Activated CD8-positive, alpha-beta memory T cell treated with anti-CD3 and anti-CD28 coated beads for 36 hours (primary cell): ENCODE data around the gene FBXL20. TPM values are rescaled to one million over a fixed set of nuclear protein-coding genes. Genes with fewer than 3 reads are reported as not detected.

Experiments used
- CTCF ChIA-PET: fragments of 350-600 bp; sonication (Branson Sonifier 250); formaldehyde crosslinking; loops from one replicate; lab custom pipeline; 2021; ENCODE audit warnings: antibody characterized with exemption; lab: Charles Lee
- POLR2A ChIA-PET: fragments of 350-600 bp; sonication (Branson Sonifier 250); formaldehyde crosslinking; loops from one replicate; lab custom pipeline; 2021; ENCODE audit warnings: antibody characterized with exemption; lab: Charles Lee
- total RNA-seq, 2 experiments: library from RNA; stranded (reverse); gene quantifications; one replicate each; pipeline ENCODE4 v1.2.3, GENCODE V29; 2021

FBXL20 gene
- total RNA-seq, 2 experiments from 2014 or later, result 24.9 to 25.2 TPM

DNA sequence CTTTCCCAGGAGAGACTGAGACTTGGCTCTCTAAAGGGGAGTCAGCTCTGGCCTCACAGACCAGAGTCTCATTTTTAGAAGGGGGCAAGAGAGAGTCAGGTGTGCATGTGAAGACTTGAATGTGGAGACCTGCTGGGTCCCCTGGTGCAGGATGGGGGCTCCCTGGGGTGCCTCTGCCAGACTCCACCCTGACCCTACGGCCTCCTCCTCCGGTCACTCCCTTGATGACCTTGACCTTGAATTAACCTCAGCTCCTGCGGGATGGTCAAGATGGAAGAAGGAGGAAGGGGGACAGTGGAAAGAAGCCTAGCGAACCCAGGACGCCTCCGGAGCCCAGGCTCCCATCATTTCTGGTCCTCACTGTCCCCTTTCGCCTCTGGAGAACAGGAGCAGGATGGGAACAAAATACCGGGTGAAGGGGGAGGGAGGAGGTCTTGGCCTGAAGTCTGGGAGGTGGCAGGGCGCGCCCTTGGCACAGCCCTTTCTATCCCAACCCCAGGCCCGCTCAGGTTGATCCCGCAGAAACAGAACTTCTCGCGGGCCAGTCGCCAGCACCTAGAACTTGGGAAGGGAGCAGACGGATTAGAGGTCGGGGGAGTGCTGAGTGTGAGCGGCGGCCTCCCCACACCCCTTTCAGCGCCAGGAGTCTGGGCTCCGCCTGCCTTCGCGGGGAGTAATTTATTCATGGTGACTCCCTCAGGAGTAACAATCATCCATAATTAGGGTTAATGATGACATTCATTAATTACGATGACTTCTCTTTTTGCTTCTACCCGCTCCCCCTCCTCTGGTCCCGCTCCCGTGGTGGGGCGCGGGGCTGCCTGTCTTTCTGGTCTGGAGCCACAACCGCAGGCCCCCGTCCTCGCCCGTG is 177.3 kb downstream of the FBXL20 start:
- CTCF ChIA-PET, result interaction anchor here (0.8 to 2.5 kb wide), 2 partner anchors 12 to 21 kb away, joined by 4 to 7 read pairs; no protein-coding TSS in a partner anchor
- POLR2A ChIA-PET, result interaction anchor here (0.6 kb wide), 1 partner anchor 797 kb away, joined by 4 read pairs; no protein-coding TSS in a partner anchor

DNA sequence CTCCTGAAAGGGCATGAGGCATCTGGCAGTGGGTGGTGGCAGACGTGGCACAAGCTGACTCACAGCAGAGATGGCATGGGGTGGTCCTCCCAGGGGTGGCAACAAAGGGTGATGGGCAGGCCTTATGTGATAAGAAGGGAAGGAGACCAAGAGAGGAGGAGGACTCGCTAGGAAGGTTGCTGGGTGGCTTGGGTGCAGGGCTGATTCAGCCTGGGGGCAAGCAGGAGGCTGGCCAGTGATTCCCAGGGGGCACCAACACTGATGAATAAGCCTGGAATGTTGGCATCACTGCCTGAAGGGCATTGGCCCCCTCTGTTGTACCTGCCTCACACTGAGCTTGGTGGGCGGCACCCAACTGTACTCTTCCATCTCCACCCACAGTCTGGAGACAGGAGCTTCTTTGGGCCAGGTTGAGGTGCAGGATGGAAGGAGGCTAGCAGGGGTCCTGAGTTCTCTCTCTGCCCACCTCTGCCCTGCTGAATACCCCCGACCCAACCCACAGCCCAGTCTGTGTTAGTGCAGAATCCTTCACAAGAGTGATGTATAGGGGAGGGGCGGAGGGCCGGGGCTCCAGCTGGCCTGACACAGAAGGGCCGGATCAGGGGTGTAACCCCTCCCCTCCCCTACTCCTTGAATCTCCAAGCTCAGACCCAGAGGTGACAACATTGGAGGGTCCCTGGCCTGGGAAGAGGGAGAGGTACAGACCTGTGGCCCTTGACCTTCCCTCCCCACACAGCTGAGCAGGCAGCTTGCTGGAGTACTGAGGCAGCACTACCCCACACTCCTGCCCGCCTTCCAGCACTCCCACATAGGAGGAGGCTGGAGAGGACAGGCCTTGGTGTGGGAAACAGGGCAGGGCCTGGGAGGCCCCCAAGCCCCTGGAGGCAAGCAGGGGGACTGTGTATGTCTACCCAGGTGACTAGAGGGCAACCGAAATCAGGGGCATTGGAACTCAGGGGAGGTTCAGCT is 178.3 kb downstream of the FBXL20 start:
- POLR2A ChIA-PET, result interaction anchor here (0.5 to 0.6 kb wide), 2 partner anchors 243 to 796 kb away, joined by 3 to 4 read pairs; no protein-coding TSS in a partner anchor
- CTCF ChIA-PET, result interaction anchor here (0.8 to 2.5 kb wide), 2 partner anchors 13 to 22 kb away, joined by 4 to 7 read pairs; no protein-coding TSS in a partner anchor

GRCh38 chr17:39222151-39222550 is 179.3 kb downstream of the FBXL20 start:
- CTCF ChIA-PET, result interaction anchor here (1.2 to 2.5 kb wide), 2 partner anchors 14 to 23 kb away, joined by 3 to 7 read pairs; no protein-coding TSS in a partner anchor
- POLR2A ChIA-PET, result no interaction called here

DNA sequence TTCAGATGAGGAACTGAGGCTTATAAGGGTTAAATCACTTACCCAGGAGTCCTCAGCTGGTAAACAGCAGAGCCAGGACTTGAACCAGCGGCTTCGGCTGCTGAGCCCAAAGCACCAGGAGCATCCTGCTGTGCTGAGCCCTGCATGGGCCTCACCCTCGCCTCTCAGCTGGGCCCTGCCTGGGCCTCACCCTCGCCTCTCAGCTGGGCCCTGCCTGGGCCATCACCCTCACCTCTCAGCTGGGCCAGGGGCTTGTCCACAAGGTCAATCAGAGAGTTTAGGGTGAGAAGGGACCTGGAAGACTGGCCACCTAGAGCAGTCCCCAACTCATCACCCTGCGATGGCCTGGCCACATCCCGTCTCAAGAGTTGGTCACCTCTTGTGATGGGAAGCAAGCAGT is 179.9 kb downstream of the FBXL20 start:
- CTCF ChIA-PET, result interaction anchor here (1.1 to 1.2 kb wide), 2 partner anchors 9 to 24 kb away, joined by 3 to 4 read pairs; no protein-coding TSS in a partner anchor
- POLR2A ChIA-PET, result no interaction called here

DNA sequence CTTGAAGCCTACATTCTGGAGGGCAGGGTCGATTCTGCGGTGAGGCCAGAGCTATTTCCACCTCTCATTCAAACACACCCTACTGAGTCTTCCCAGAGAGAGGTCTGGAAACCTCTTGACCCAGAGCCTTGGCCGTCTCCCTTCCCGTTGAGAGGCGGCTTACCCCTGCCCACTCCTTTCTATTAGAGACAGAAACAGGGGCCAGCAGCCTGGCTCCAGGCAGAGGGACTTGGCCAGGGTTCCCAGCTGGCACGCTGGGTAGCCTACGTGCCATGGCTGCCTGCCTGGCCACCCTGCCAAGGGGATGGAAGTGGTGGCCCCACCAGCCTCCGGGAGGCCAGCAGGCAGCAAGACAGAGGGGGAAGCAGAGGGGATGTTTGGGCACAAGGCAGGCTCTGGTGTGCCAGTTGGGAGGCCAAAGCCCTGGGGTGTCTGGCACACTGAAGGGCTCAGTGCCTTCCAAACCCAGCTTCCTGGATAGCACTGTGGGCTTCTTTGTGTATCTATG is 181.7 kb downstream of the FBXL20 start:
- POLR2A ChIA-PET, result no interaction called here
- CTCF ChIA-PET, result interaction anchor here (0.9 kb wide), 1 partner anchor 25 kb away, joined by 3 read pairs; no protein-coding TSS in a partner anchor

DNA sequence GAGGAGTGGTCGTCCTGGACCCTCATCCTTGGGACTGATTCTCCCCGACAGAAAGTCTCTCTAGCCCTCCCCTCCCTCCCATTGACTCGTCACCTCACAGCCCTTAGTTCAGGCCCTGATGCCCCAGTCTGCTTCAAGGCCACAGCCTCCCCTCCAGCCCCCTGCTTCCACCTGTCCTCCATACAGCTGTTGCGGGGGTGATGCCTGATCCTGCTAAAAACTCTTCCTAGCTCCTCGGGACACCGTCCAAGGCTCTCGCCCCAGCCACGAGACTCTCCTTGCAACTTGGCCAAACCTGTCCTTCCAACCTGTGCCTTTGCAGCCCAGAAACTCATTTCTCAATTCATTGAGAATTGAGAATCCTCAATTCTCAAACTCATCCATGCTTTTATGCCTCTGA is 182.5 kb downstream of the FBXL20 start:
- ChIA-PET CTCF (interaction anchor here (0.7 to 2.0 kb wide), 3 partner anchors 12 to 17 kb away, joined by 3 to 8 read pairs (median 3); no protein-coding TSS in a partner anchor), POLR2A (no interaction called here)

- ChIA-PET CTCF (interaction anchor here (1.4 to 2.0 kb wide), 2 partner anchors 13 to 18 kb away, joined by 3 to 8 read pairs; no protein-coding TSS in a partner anchor), POLR2A (no interaction called here)
Measured at GRCh38 chr17:39217734-39218369, 183.6 kb downstream of the FBXL20 start.

GRCh38 chr17:39213852-39214251 is 187.6 kb downstream of the FBXL20 start:
- CTCF ChIA-PET, result no interaction called here

GRCh38 chr17:39212841-39213480 is 188.5 kb downstream of the FBXL20 start:
- CTCF ChIA-PET, result no interaction called here
- POLR2A ChIA-PET, result no interaction called here

More at GRCh38 chr17:39213852-39214251, 187.6 kb downstream of the FBXL20 start:
- POLR2A ChIA-PET, result no interaction called here

- POLR2A ChIA-PET, result no interaction called here
- CTCF ChIA-PET, result interaction anchor here (0.6 to 1.4 kb wide), 2 partner anchors 11 to 32 kb away, joined by 4 to 5 read pairs; no protein-coding TSS in a partner anchor
Measured at GRCh38 chr17:39212195-39212810, 189.1 kb downstream of the FBXL20 start.

DNA sequence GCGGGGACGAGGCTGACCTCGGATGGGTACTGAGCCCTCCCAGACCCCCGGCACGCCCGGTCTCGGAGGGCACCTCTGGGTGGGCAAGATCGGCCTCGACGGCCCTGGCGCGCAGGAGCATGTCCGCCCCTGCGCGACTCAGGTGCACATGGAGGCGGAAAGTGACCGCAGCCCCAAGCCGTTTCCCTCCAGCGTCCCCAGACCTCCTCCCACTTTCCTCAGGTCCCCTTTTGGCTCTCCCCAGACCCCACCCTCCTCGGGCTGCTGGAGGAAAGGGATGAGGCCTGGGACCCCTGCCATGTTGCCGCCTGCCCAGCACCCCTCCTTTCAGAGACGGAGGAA is 191.4 kb downstream of the FBXL20 start:
- POLR2A ChIA-PET, result interaction anchor here (1.8 kb wide), 1 partner anchor 10 kb away, joined by 7 read pairs; the partner anchor contains the start of gene RPL19

DNA sequence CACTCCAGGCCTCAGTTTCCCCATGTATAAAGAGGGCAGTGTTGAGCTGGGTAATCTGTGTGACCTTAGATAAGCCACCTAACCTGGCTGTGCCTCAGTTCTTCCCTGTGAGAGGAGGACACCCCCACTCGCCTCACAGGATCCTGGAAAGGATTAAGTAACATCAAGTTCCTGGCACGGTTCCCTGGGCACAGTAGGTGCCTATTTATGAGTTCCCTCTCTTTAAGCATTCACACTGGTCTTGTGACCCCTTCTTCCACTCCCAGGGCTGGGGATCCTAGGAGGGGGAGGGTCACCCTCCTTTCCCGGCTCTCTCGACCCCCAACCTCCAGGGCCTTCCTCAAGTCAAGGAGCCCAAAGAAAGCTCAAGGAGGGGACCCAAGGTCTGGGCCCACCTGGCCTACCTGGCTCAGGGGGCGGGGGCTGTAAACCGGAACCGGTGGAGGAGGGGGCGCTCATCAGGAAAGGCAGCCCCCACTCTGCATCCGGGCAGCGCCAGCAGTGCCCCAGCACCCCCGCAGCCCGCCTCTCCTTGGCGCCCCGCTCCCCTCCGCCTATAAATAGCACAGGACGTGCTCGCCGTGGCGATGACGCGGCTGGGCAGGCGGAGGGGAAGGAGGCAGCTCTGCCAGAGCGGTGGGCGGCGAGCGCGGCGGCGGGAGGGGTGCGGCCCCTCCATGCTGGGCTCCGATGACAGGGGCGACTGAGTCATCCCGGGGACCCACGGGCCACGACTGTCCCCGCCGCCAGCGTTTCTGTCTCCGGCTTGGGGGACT is 191.9 kb downstream of the FBXL20 start:
- CTCF ChIA-PET, result interaction anchor here (1.1 to 10.6 kb wide), 3 partner anchors 27 to 45 kb away, joined by 4 to 205 read pairs (median 65); no protein-coding TSS in a partner anchor
- POLR2A ChIA-PET, result interaction anchor here (1.8 kb wide), 1 partner anchor 10 kb away, joined by 7 read pairs; the partner anchor contains the start of gene RPL19

More for the DNA sequence above, 191.4 kb downstream of the FBXL20 start:
- CTCF ChIA-PET, result interaction anchor here (10.6 kb wide), 1 partner anchor 26 kb away, joined by 205 read pairs; no protein-coding TSS in a partner anchor

GRCh38 chr17:39208893-39209292 is 192.5 kb downstream of the FBXL20 start:
- ChIA-PET CTCF (interaction anchor here (1.1 to 10.6 kb wide), 3 partner anchors 27 to 44 kb away, joined by 4 to 205 read pairs (median 65); no protein-coding TSS in a partner anchor), POLR2A (interaction anchor here (1.8 kb wide), 1 partner anchor 9 kb away, joined by 7 read pairs; the partner anchor contains the start of gene RPL19)

DNA sequence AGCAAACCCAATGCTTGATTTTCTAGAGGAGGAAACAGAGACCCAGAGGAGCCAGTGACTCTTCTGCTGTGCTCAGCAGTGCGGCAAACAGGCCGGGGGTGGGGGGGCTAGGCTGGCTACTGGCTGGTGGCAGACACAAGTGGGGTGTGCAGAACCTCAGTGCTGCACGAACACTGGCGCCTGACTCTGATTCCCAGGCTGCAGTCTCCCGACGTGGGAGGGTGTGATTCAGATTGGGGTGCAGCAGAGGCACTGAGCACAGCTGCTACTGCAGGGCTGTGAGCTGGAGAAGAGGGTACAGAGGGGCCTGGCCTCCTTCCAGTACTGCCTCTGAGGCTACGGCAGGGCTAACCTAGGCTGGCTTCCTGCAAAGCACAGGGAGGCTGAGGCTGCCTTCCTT is 193.3 kb downstream of the FBXL20 start:
- CTCF ChIA-PET, result interaction anchor here (2.0 to 10.6 kb wide), 4 partner anchors 12 to 44 kb away, joined by 6 to 205 read pairs (median 36); no protein-coding TSS in a partner anchor
- POLR2A ChIA-PET, result no interaction called here

GRCh38 chr17:39205112-39205526 is 196.3 kb downstream of the FBXL20 start:
- POLR2A ChIA-PET, result interaction anchor here (0.6 to 1.6 kb wide), 3 partner anchors 30 to 247 kb away, joined by 3 read pairs; no protein-coding TSS in a partner anchor
- CTCF ChIA-PET, result interaction anchor here (0.6 to 10.6 kb wide), 3 partner anchors 31 to 60 kb away, joined by 3 to 205 read pairs (median 65); no protein-coding TSS in a partner anchor

DNA sequence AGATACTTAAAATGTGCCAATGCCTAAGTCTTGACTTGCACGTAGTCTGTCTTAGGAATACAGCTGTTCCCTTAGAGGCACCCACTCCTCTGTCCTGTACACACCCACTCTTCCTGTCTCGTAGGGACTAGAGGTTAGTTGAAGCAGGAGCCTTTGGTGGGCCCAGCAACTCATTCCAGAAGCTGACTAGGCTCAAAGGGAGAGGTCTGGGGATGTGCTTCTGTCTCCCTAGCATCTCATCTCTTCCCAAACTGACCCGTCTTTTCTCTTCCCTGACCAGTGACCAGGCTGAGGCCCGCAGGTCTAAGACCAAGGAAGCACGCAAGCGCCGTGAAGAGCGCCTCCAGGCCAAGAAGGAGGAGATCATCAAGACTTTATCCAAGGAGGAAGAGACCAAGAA is 197.2 kb downstream of the FBXL20 start:
- POLR2A ChIA-PET, result no interaction called here
- CTCF ChIA-PET, result interaction anchor here (1.0 to 10.6 kb wide), 2 partner anchors 32 to 40 kb away, joined by 3 to 205 read pairs; no protein-coding TSS in a partner anchor
